ENCODE measurements around the gene TBC1D17. TPM values are rescaled to one million over a fixed set of nuclear protein-coding genes. Genes with fewer than 3 reads are reported as not detected.

Gene TBC1D17
- total RNA-seq, 4 donors from 2014 or later, result 9.1 to 44.1 (median 12.5) TPM

DNA sequence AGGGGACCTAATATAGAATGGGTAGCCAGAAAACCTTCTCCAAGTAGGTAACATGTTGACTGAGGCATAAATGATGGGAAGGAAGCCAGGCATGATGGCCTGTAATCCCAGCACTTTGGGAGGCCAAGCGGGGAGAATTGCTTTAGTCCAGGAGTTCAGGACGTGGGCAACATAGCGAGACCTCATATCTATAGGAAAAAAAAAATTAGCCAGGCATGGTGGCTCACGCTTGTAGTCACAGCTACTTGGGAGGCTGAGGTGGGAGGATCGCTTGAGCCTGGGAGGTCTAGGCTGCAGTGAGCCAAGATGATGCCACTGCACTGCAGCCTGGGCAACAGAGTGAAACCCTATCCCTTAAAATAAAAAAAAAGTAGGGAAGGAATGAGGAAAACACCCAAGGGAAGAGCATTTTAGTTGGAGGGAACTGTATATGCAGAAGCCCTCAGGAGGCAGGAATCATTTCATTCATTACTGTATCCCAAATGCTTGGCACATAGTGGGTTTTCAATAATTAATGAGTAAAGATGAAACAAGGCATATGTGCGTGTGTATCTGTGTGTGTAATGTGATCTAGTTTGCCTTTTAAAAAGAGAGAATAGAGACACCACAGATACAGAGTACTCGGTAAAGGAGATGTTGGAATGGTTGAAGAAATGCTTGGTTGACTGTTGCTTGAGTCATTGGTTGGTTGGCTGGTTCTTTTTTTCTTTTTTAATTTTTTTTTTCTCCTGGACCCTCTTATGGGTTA lies 54.0 kb downstream of the TBC1D17 start:
- no peak overlapping the region for H3K27ac ChIP-seq

DNA sequence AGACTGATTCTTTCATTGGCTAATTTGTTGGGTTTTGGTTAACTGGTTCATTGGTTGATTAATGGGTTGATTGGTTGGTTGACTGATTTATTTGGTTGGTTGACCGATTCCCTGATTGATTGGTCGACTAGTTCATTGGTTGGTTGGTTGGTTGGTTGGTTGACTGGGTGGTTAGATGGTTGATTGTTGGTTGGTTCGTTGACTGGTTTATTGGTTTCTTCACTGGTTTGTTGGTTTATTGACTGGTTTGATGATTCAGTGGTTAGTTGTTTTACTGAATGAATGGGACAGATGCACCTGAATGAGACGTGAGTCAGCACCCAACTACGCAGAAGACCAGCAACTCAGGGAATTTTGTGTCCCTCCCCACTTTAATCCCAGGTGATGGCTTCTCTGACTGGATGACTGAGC lies 54.5 kb downstream of the TBC1D17 start:
- no peaks in the 10 kb centered on the region for H3K4me1 ChIP-seq
- no peaks in the 10 kb centered on the region for H3K36me3 ChIP-seq
- no peak for TF ChIP-seq POLR2A (IDR thresholded peaks at IDR 0.05)
- TF ChIP-seq CTCF (IDR thresholded peaks at IDR 0.05), result no peak
- H3K4me3 ChIP-seq, result no peak overlapping the region
- H3K27ac ChIP-seq, result no peak overlapping the region
- intact Hi-C loops (cut with DNase I; ENCODE audit: low total_unique reads), result loop anchor here (10.0 kb wide), 1 partner anchor 53 kb away; no protein-coding TSS in a partner anchor
- no peaks in the 10 kb centered on the region for H3K9me3 ChIP-seq
- no peak for DNase-seq
- H3K27me3 ChIP-seq, result no peaks in the 10 kb centered on the region

More for the DNA sequence above, 54.0 kb downstream of the TBC1D17 start:
- TF ChIP-seq POLR2A (IDR thresholded peaks at IDR 0.05) (no peak), CTCF (IDR thresholded peaks at IDR 0.05) (no peak)
- no peaks in the 10 kb centered on the region for H3K36me3 ChIP-seq
- no peaks in the 10 kb centered on the region for H3K4me1 ChIP-seq
- intact Hi-C loops (cut with DNase I; ENCODE audit: low total_unique reads), result loop anchor here (10.0 kb wide), 1 partner anchor 53 kb away; no protein-coding TSS in a partner anchor
- no peak overlapping the region for H3K4me3 ChIP-seq
- DNase-seq, result no peak
- H3K9me3 ChIP-seq, result no peaks in the 10 kb centered on the region
- no peaks in the 10 kb centered on the region for H3K27me3 ChIP-seq

GRCh38 chr19:49932731-49933131 lies 55.2 kb downstream of the TBC1D17 start:
- intact Hi-C loops (cut with DNase I; ENCODE audit: low total_unique reads), result loop anchor here (10.0 kb wide), 1 partner anchor 52 kb away; no protein-coding TSS in a partner anchor
- H3K4me3 ChIP-seq, result no peak overlapping the region
- no peak overlapping the region for H3K27ac ChIP-seq
- H3K36me3 ChIP-seq, result no peaks in the 10 kb centered on the region
- no peaks in the 10 kb centered on the region for H3K4me1 ChIP-seq
- no peaks in the 10 kb centered on the region for H3K9me3 ChIP-seq
- no peaks in the 10 kb centered on the region for H3K27me3 ChIP-seq
- no peak for DNase-seq
- TF ChIP-seq CTCF (IDR thresholded peaks at IDR 0.05), result no peak
- TF ChIP-seq POLR2A (IDR thresholded peaks at IDR 0.05), result no peak

- Histone ChIP-seq H3K36me3 (no peaks in the 10 kb centered on the region), H3K27ac (no peak overlapping the region), H3K9me3 (no peaks in the 10 kb centered on the region), H3K4me3 (no peak overlapping the region), H3K4me1 (no peaks in the 10 kb centered on the region), H3K27me3 (no peaks in the 10 kb centered on the region)
- DNase-seq, result no peak
- intact Hi-C loops (cut with DNase I; ENCODE audit: low total_unique reads), result loop anchor here (10.0 kb wide), 1 partner anchor 51 kb away; no protein-coding TSS in a partner anchor
- TF ChIP-seq POLR2A (IDR thresholded peaks at IDR 0.05) (no peak), CTCF (IDR thresholded peaks at IDR 0.05) (no peak)
These were observed 56.1 kb downstream of the TBC1D17 start for GRCh38 chr19:49933643-49934042.

- Histone ChIP-seq H3K27ac (no peak overlapping the region), H3K27me3 (no peaks in the 10 kb centered on the region), H3K9me3 (no peaks in the 10 kb centered on the region), H3K36me3 (no peaks in the 10 kb centered on the region), H3K4me1 (no peaks in the 10 kb centered on the region), H3K4me3 (no peak overlapping the region)
- no peak for DNase-seq
- intact Hi-C loops (cut with DNase I; ENCODE audit: low total_unique reads), result loop anchor here (10.0 kb wide), 1 partner anchor 48 kb away; no protein-coding TSS in a partner anchor
- TF ChIP-seq CTCF (IDR thresholded peaks at IDR 0.05) (no peak), POLR2A (IDR thresholded peaks at IDR 0.05) (no peak)
These were observed 59.0 kb downstream of the TBC1D17 start for GRCh38 chr19:49936549-49936948.
